Measurements from ENCODE around the gene NDUFC1.

Gene NDUFC1

GRCh38 chr4:139312552-139313332, 10.5 kb upstream of the NDUFC1 start:
- Mint-ChIP-seq H3K27me3 (no peaks in the 10 kb centered on the region), H3K36me3 (peaks cover 12% of the 10 kb centered on the region), H3K4me1 (peaks cover 75% of the 10 kb centered on the region), H3K9me3 (no peaks in the 10 kb centered on the region), H3K4me3 (peak overlapping the region; percentile 18), H3K27ac (peak overlapping the region; percentile 92)
- ATAC-seq, result no peak

DNA sequence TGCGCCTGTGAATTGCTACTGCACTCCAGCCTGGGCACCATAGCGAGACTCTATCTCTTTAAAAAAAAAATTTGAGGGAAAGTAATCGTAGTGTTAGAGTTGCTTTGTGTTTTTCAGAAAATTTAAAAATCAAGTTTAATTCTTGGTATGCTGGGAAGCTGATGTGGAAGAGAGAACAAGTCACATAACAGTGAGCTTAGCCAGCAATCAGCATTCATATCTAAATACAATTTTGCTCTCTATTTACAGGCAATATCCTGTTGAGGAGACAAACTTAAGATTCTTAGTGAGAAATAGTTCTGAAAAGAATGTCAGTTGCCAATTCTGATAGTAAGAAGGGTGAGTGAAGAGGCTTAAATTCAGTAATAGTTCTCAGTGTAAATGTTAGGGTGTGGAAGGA, 9.6 kb upstream of the NDUFC1 start:
- no peak overlapping the region for H3K4me3 Mint-ChIP-seq
- peaks cover 75% of the 10 kb centered on the region for H3K4me1 Mint-ChIP-seq
- ATAC-seq, result no peak
- H3K9me3 Mint-ChIP-seq, result no peaks in the 10 kb centered on the region
- H3K27me3 Mint-ChIP-seq, result no peaks in the 10 kb centered on the region
- H3K36me3 Mint-ChIP-seq, result peaks cover 12% of the 10 kb centered on the region
- H3K27ac Mint-ChIP-seq, result peak overlapping the region; percentile 92

- Mint-ChIP-seq H3K27ac (peak overlapping the region; percentile 56), H3K4me1 (peaks cover 48% of the 10 kb centered on the region)
Observed at GRCh38 chr4:139304920-139305319, 2.6 kb upstream of the NDUFC1 start.

GRCh38 chr4:139301113-139301820, 1.0 kb downstream of the NDUFC1 start, which contains the start of gene NAA15:
Gene NAA15 (plus strand): TSS chr4:139301505. CDS start chr4:139301778, 273 bp downstream.
- Mint-ChIP-seq H3K9me3 (no peaks in the 10 kb centered on the region), H3K27me3 (no peaks in the 10 kb centered on the region), H3K4me3 (peak within 1 kb of the TSS; percentile 95), H3K4me1 (peaks cover 30% of the 10 kb centered on the region), H3K27ac (peak within 1 kb of the TSS; percentile 99), H3K36me3 (peaks cover 12% of the 10 kb centered on the region)
- ATAC-seq, result peak; percentile 98

More at GRCh38 chr4:139304920-139305319, 2.6 kb upstream of the NDUFC1 start:
- Mint-ChIP-seq H3K9me3 (no peaks in the 10 kb centered on the region), H3K27me3 (no peaks in the 10 kb centered on the region), H3K36me3 (peaks cover 22% of the 10 kb centered on the region), H3K4me3 (no peak overlapping the region)
- ATAC-seq, result no peak

- no peaks in the 10 kb centered on the region for H3K27me3 Mint-ChIP-seq
- peak overlapping the region; percentile 99 for H3K27ac Mint-ChIP-seq
- peaks cover 9% of the 10 kb centered on the region for H3K36me3 Mint-ChIP-seq
- no peaks in the 10 kb centered on the region for H3K9me3 Mint-ChIP-seq
- ATAC-seq, result peak; percentile 4
- peaks cover 34% of the 10 kb centered on the region for H3K4me1 Mint-ChIP-seq
- peak overlapping the region; percentile 95 for H3K4me3 Mint-ChIP-seq
Observed at GRCh38 chr4:139300431-139301112, 1.7 kb downstream of the NDUFC1 start.

DNA sequence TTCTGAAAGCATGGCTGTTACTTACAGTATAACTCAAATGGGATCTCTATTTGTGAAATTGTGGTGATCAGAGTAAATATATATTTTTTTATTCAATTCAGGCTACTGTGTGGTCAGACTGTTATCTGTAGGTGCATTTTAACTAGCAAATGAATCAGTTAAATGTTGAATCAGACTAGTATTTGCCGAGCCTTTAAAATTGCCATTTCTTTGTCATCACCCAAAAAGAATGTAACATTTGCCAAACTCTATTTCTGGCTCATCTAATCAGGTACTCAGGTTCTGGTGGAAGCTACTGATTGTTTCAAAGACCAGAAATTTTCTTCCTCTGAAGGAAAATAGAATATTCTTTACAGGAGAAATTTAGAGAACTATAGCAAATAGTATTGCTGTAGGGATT, 2.7 kb downstream of the NDUFC1 start:
- H3K4me3 Mint-ChIP-seq, result no peak overlapping the region
- peak overlapping the region; percentile 99 for H3K27ac Mint-ChIP-seq
- H3K4me1 Mint-ChIP-seq, result peaks cover 29% of the 10 kb centered on the region
- H3K27me3 Mint-ChIP-seq, result no peaks in the 10 kb centered on the region
- H3K36me3 Mint-ChIP-seq, result no peaks in the 10 kb centered on the region
- no peaks in the 10 kb centered on the region for H3K9me3 Mint-ChIP-seq
- ATAC-seq, result no peak

GRCh38 chr4:139297001-139297410, 5.3 kb downstream of the NDUFC1 start:
- Mint-ChIP-seq H3K27me3 (no peaks in the 10 kb centered on the region), H3K4me3 (no peak overlapping the region), H3K27ac (no peak overlapping the region), H3K36me3 (no peaks in the 10 kb centered on the region), H3K4me1 (peaks cover 19% of the 10 kb centered on the region), H3K9me3 (no peaks in the 10 kb centered on the region)
- ATAC-seq, result no peak

GRCh38 chr4:139295942-139296299, 6.4 kb downstream of the NDUFC1 start:
- peaks cover 19% of the 10 kb centered on the region for H3K4me1 Mint-ChIP-seq
- peak overlapping the region; percentile 99 for H3K27ac Mint-ChIP-seq
- no peaks in the 10 kb centered on the region for H3K27me3 Mint-ChIP-seq
- peak overlapping the region; percentile 94 for H3K4me3 Mint-ChIP-seq
- ATAC-seq, result no peak
- H3K9me3 Mint-ChIP-seq, result no peaks in the 10 kb centered on the region
- no peaks in the 10 kb centered on the region for H3K36me3 Mint-ChIP-seq

DNA sequence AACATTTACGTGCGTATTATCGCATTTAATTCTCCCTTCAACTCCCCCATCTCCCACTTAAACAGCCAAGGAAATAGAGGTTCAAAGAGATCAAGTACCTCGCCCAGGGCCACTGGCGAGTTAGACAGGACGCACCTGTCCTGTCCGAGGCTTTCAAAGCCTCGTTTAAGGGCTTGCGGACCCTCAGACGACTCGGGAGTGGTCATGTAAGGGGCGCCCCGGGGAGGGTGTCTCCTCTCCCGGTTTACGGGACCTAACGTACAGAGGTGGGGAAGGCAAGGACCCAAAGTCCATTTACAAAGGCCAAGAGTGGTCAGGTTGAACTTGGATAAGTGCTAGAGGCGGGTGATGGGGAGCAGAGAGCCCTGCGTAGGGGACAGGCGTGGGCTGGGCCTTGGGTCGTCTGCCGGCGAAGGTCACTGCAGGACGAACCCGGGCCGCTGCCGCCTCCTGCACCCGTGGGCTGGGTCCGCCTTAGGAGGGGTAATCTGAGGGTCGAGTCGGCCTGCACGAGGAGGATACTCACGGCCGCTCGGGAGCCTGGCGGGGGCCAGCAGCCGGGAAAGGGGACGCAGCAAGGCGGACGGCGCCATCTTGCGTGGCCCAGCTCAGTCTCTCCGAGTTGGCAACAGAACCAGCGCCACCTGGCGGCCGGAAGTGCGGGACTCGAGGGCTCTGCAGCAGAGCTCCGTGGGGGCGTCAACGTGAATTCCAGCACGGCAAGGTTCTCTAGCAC, 6.9 kb downstream of the NDUFC1 start:
- peak; percentile 99 for ATAC-seq
- H3K4me3 Mint-ChIP-seq, result peak overlapping the region; percentile 94
- no peaks in the 10 kb centered on the region for H3K27me3 Mint-ChIP-seq
- peaks cover under 1% of the 10 kb centered on the region for H3K36me3 Mint-ChIP-seq
- no peaks in the 10 kb centered on the region for H3K9me3 Mint-ChIP-seq
- peak overlapping the region; percentile 99 for H3K27ac Mint-ChIP-seq
- H3K4me1 Mint-ChIP-seq, result peaks cover 16% of the 10 kb centered on the region

- Mint-ChIP-seq H3K36me3 (peaks cover 32% of the 10 kb centered on the region), H3K27me3 (peaks cover 2% of the 10 kb centered on the region), H3K4me1 (no peaks in the 10 kb centered on the region), H3K4me3 (no peak overlapping the region), H3K9me3 (peaks cover 5% of the 10 kb centered on the region), H3K27ac (no peak overlapping the region)
- ATAC-seq, result no peak
Observed at GRCh38 chr4:139286186-139286698, 16.0 kb downstream of the NDUFC1 start.

DNA sequence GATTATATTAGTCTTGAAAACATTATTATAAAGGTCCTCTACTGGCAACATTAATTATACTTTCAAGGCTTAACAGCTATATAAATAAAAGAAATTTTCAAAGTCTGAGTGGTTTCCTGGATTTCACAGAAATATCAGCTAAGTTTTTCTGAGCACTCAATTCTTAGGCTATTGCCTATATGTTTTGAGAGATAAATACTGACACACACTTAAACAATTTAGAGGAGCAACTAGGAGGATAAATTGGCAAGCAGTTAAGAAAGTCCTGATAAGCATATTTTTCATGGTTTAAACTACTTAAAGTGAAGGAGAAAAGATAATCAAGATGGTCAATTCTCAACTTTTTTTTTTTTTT, 19.6 kb downstream of the NDUFC1 start:
- Mint-ChIP-seq H3K4me1 (peaks cover 20% of the 10 kb centered on the region), H3K4me3 (no peak overlapping the region), H3K9me3 (peaks cover 5% of the 10 kb centered on the region), H3K27ac (no peak overlapping the region), H3K27me3 (peaks cover 30% of the 10 kb centered on the region), H3K36me3 (peaks cover 13% of the 10 kb centered on the region)
- no peak for ATAC-seq

GRCh38 chr4:139282065-139282720, 20.1 kb downstream of the NDUFC1 start:
- Mint-ChIP-seq H3K36me3 (peaks cover 13% of the 10 kb centered on the region), H3K9me3 (peaks cover 5% of the 10 kb centered on the region), H3K27me3 (peaks cover 30% of the 10 kb centered on the region), H3K27ac (no peak overlapping the region), H3K4me1 (peaks cover 20% of the 10 kb centered on the region), H3K4me3 (no peak overlapping the region)
- no peak for ATAC-seq

DNA sequence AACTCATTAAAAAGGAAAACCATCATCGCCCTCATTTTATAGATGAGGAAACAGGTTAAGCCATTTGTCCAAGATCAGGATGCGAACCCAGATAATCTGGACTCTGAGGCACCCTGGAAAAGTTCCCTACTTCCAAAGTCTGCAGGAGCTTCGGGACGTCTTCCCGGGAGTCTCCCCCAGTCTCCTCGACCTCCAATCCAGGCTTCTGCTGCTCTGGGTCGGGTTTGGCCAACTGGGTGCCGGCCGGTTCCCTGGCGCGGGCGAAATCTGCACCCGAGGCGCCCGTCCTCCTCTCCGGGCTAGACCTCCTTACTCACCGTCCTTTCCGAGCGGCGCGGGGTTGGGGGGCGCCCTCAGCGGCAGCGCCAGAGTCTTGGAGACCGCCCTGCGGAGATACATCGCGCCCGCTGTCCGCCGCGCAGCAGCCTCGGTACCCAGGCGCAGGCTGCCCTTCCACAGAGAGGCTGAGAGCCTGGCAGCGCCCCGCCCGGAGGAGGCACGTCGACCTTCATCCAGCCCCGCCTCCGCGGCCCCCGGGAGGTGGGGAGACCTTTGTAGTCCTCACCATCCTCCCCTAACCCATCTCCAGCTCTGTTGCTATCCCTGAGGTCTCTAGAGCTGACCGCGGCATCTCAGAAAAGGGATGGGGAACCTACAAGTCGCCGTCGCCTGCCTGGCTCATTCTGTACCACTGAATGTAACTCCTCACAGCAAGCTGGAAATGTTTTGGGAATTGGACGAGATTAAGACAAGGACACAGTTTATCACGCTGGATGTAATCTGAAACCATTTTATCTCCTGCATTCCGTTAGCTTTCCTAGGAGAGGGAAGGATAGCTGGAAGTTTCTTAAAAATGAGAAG, 22.3 kb downstream of the NDUFC1 start, which contains the start of gene MGARP:
Gene MGARP, minus strand, starts transcription at position 466 of the 861 bp plus-strand sequence. Its CDS starts 67 bp downstream, at position 399.
- peaks cover 5% of the 10 kb centered on the region for H3K9me3 Mint-ChIP-seq
- H3K4me3 Mint-ChIP-seq, result peak within 1 kb of the TSS; percentile 78
- no peak within 1 kb of the TSS for H3K27ac Mint-ChIP-seq
- ATAC-seq, result peak; percentile 76
- peaks cover 7% of the 10 kb centered on the region for H3K36me3 Mint-ChIP-seq
- peaks cover 20% of the 10 kb centered on the region for H3K4me1 Mint-ChIP-seq
- peaks cover 39% of the 10 kb centered on the region for H3K27me3 Mint-ChIP-seq

Data from stimulated activated memory B cell treated with anti-CD40 and anti-IgM and Interleukin-4, amounts not matched to agents 10 μg/mL and 1 μg/mL and 100 μg/mL, for 72 hours (primary cell).